BLaER1 treated with 17β-estradiol and CSF1 and Interleukin-3, amounts not matched to agents 10 nM and 100 nM (cell line): ENCODE data around the gene OR2A5.
A peak's percentile ranks its signal among the peaks of the same experiment; 100 is the strongest.

Experiments used
- H3K27ac ChIP-seq, 11 experiments: shearing (Covaris generic); formaldehyde crosslinking; 2 replicates each; pipeline ENCODE4 v1.8.1; 2022
- H3K27me3 ChIP-seq, 11 experiments: shearing (Covaris generic); formaldehyde crosslinking; 2 replicates each; pipeline ENCODE4 v1.8.1; 2022
- H3K36me3 ChIP-seq, 11 experiments: shearing (Covaris generic); formaldehyde crosslinking; 2 replicates each; pipeline ENCODE4 v1.8.1; 2022
- H3K4me1 ChIP-seq, 10 experiments: shearing (Covaris generic); formaldehyde crosslinking; 2 replicates each; pipeline ENCODE4 v1.8.1; 2022
- H3K4me2 ChIP-seq, 11 experiments: shearing (Covaris generic); formaldehyde crosslinking; 2 replicates each; pipeline ENCODE4 v1.8.1; 2022
- H3K4me3 ChIP-seq, 10 experiments: shearing (Covaris generic); formaldehyde crosslinking; 2 replicates each; pipeline ENCODE4 v1.8.1; 2022
- H3K9ac ChIP-seq, 11 experiments: shearing (Covaris generic); formaldehyde crosslinking; 2 replicates each; pipeline ENCODE4 v1.8.1; 2022
- H3K9me3 ChIP-seq, 11 experiments: shearing (Covaris generic); formaldehyde crosslinking; replicated peaks in 1 of 11; 2 replicates each; pipeline ENCODE4 v1.8.1; 2022
- H4K20me1 ChIP-seq, 11 experiments: shearing (Covaris generic); formaldehyde crosslinking; 2 replicates each; pipeline ENCODE4 v1.8.1; 2022
- Cebpa-rat ChIP-seq, 11 experiments: shearing (Covaris generic); IDR thresholded peaks; 2 replicates each; pipeline ENCODE4 v1.8.1; 2022

OR2A5 gene

DNA sequence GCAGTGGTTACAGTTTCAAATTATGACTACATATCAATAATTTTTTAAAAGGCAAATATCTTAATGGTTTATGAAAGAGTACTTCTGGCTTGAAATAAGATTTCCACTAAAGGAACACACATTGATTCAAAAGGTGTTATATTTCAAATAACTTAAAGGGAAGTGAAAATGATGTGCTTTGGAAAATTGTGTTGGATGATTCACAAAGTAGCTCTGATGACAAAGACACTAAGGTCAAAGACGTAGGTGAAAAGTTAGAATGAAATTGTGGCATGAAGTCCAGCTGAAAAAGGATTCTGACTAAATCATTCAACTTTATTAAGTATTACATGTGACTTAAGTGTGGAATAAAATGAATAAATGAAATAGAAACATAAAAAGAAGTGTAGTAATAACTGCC, 20.8 kb upstream of the OR2A5 start:
- no peaks in the 10 kb centered on the region for H4K20me1 ChIP-seq
- H3K27me3 ChIP-seq = no peaks in the 10 kb centered on the region
- peaks cover 0 to 9% (median 0%) of the 10 kb centered on the region in 10 experiments; a peak in 6 of 20 replicates for H3K4me1 ChIP-seq
- no peaks in the 10 kb centered on the region for H3K36me3 ChIP-seq
- no peak overlapping the region for H3K27ac ChIP-seq
- no peaks in the 10 kb centered on the region for H3K9me3 ChIP-seq
- H3K9ac ChIP-seq = no peak overlapping the region
- H3K4me2 ChIP-seq = no peak overlapping the region
- TF ChIP-seq Cebpa-rat (IDR thresholded peaks at IDR 0.05) = no peak
- H3K4me3 ChIP-seq = no peak overlapping the region

DNA sequence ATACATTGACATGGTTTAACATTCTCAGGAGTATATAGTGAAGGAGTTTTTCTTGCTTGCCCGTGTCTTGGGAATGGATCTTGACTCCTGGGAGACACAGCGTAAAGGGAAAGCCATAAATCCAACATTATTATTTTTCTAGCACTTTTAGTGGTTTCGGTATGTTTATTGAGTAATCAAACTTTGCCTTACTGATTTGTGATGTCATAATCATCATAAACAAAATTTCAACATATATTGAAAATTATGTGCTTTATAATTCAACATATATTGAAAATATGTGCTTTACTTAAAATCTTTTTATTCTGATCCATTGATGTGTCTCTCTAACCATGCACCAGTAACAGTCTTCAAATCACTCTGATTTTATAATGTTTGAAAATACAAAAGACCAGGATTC, 20.2 kb upstream of the OR2A5 start:
- Histone ChIP-seq H3K4me1 (peaks cover 0 to 9% (median 0%) of the 10 kb centered on the region in 10 experiments; a peak in 6 of 20 replicates), H3K9ac (no peak overlapping the region), H3K36me3 (no peaks in the 10 kb centered on the region), H4K20me1 (no peaks in the 10 kb centered on the region), H3K4me3 (no peak overlapping the region), H3K9me3 (no peaks in the 10 kb centered on the region), H3K27me3 (no peaks in the 10 kb centered on the region), H3K4me2 (no peak overlapping the region), H3K27ac (no peak overlapping the region)
- TF ChIP-seq Cebpa-rat (IDR thresholded peaks at IDR 0.05) = no peak

DNA sequence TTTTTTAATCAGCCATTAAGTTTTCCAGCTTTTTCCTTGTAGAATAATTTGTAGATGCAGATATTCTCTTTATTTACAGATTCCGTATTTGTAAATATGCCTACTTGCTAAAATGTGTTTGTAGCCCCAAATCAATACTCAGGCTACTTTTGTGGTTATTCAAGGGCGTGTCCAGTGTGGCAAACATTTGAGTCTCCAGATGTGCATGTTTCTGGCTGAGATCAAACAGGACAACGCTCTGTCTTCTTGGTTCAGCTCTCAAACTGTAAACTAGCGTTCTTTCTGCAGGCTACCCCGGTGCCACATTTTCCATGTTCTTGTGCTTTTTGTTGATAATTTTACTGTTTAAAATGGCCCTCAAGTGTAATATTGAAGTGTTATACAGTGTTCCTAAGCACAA, 16.2 kb upstream of the OR2A5 start:
- Histone ChIP-seq H3K4me3 (no peak overlapping the region), H4K20me1 (no peaks in the 10 kb centered on the region)

DNA sequence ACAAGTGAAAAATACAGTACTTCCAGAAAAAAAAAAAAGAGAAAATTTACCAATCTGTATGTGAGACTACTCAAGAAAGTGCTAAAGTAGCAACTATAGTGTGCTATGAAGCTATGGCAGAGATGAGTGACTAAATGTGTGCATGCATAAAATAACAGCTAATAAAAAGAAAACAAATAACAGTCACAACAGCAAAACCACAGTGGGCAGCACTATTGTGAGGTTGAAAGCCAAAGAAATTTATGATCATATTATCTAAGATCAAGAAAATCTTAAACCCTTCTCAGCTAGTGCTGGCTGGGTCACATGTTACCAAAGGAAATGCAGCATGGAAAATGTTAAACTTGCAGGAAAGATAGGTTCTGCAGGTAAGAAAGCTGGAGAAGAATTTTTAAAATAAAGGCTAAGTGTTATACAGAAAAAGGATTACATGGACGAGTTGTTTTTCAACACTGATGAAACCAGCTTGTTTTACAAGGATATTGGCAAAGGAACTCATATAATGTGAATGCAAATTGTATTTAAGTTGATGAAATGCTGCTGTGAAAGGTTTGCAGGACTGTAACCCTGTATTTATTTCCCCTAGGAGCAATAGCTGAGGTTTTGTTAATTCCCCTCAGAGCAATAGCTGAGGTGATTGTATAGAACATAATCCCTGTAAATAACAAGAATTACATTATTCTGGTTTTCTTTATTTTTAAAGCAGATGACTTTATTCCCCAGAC, 15.6 kb upstream of the OR2A5 start:
- Histone ChIP-seq H3K27ac (no peak overlapping the region), H3K9ac (no peak overlapping the region), H3K36me3 (no peaks in the 10 kb centered on the region), H3K9me3 (no peaks in the 10 kb centered on the region), H3K4me2 (no peak overlapping the region), H3K27me3 (no peaks in the 10 kb centered on the region), H3K4me3 (no peak overlapping the region), H4K20me1 (no peaks in the 10 kb centered on the region), H3K4me1 (peaks cover 0 to 16% (median 2%) of the 10 kb centered on the region in 10 experiments; a peak in 6 of 20 replicates)
- no peak for TF ChIP-seq Cebpa-rat (IDR thresholded peaks at IDR 0.05)

More for the DNA sequence above, 16.2 kb upstream of the OR2A5 start:
- Histone ChIP-seq H3K27me3 (no peaks in the 10 kb centered on the region), H3K4me2 (no peak overlapping the region), H3K4me1 (peaks cover 0 to 16% (median 2%) of the 10 kb centered on the region in 10 experiments; a peak in 6 of 20 replicates), H3K36me3 (no peaks in the 10 kb centered on the region), H3K27ac (no peak overlapping the region), H3K9me3 (no peaks in the 10 kb centered on the region), H3K9ac (no peak overlapping the region)
- TF ChIP-seq Cebpa-rat (IDR thresholded peaks at IDR 0.05) = no peak

DNA sequence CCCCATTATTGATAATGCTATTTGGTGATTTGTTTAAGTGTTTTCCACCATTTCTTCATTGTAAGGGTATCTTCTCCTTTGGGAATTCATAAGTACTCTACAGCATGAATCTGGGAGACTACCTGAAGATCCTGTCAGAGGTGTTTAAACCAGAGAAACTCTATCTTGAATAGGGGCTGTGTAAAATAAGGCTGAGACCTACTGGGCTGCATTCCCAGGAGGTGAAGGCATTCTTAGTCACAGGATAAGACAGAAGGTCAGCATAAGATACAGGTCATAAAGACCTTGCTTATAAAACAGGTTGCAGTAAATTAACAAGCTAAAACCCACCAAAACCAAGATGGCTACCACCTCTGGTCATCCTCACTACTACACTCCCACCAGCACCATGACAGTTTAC, 13.4 kb upstream of the OR2A5 start:
- no peak overlapping the region for H3K27ac ChIP-seq
- no peaks in the 10 kb centered on the region for H3K9me3 ChIP-seq
- no peak overlapping the region for H3K4me2 ChIP-seq
- H3K9ac ChIP-seq = no peak overlapping the region
- H3K36me3 ChIP-seq = no peaks in the 10 kb centered on the region
- no peaks in the 10 kb centered on the region for H4K20me1 ChIP-seq
- H3K4me1 ChIP-seq = peaks cover 0 to 16% (median 2%) of the 10 kb centered on the region in 10 experiments; a peak in 6 of 20 replicates
- H3K4me3 ChIP-seq = no peak overlapping the region
- no peak for TF ChIP-seq Cebpa-rat (IDR thresholded peaks at IDR 0.05)
- no peaks in the 10 kb centered on the region for H3K27me3 ChIP-seq

DNA sequence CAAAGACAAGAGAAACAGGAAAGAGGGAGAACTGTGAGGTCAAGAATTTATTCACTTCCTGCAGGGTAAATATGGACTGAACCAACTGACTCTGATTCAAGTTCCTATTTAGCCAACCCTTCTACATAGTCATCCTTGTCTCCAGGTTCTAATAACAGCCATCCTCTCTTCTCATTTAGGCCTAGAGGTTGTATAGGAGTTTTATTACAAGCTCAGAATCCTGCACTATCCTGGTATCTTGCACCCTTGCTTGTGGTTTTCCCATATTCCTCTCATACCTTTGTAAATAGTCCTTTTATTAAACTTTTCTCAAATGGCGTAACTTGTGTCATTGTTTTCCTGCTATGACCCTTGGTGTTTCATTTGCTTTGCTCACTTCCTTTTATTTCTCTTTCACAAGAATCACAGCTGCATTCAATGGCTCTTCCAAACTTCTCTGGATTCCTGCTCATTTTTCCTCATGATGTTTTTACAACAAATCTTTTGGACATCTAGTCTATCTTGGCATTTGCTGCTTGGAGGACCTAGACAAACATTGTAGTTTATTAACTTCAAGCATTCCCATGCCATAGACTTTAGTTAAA, 12.4 kb upstream of the OR2A5 start:
- Histone ChIP-seq H3K4me3 (no peak overlapping the region), H3K36me3 (no peaks in the 10 kb centered on the region), H3K4me2 (peak overlapping the region in 5 of 11 experiments; percentile 14 to 37 (median 26); a peak in 4 of 22 replicates), H3K9me3 (no peaks in the 10 kb centered on the region), H3K27ac (0 out of 22 replicates have a peak overlapping the region, but pooled peaks of 1 of the 11 experiments have one; percentile 5), H3K9ac (no peak overlapping the region), H3K4me1 (peaks cover 0 to 10% (median 2%) of the 10 kb centered on the region in 10 experiments; a peak in 3 of 20 replicates), H3K27me3 (no peaks in the 10 kb centered on the region), H4K20me1 (no peaks in the 10 kb centered on the region)
- TF ChIP-seq Cebpa-rat (IDR thresholded peaks at IDR 0.05) = no peak

DNA sequence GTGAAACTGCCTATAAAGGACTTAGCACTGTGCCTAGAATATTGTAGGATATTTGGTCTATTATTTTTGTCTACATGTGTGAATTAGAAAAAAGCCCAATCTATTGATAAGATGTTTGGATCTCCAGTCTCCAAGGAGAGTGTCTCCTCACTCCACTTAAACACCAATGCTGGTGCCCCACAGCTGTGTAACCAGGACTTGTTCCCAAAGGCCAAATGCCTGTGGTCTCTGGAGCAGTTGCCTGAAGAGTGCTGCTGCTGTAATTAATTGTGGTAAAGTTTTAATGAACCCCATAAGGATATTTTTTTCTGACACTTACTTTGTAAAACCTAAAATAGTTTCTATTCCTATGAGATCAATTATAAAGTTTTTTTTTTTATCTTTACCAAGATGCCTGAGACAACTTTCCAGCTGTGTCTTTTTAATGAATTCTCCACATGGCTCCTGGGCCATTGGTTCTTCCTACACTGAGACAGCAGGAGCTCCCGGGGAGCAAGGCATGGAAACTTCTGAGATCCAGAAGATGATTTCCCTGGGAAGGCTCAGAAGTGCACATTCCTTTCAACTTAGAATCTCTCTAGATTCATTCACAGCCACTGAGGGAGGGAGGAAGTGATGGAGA, 11.2 kb upstream of the OR2A5 start:
- Histone ChIP-seq H3K4me2 (no peak overlapping the region), H3K4me1 (peaks cover 0 to 10% (median 2%) of the 10 kb centered on the region in 10 experiments; a peak in 3 of 20 replicates), H3K27ac (no peak overlapping the region), H3K9ac (no peak overlapping the region), H3K4me3 (no peak overlapping the region), H3K9me3 (no peaks in the 10 kb centered on the region), H3K27me3 (no peaks in the 10 kb centered on the region), H4K20me1 (no peaks in the 10 kb centered on the region), H3K36me3 (no peaks in the 10 kb centered on the region)
- no peak for TF ChIP-seq Cebpa-rat (IDR thresholded peaks at IDR 0.05)

DNA sequence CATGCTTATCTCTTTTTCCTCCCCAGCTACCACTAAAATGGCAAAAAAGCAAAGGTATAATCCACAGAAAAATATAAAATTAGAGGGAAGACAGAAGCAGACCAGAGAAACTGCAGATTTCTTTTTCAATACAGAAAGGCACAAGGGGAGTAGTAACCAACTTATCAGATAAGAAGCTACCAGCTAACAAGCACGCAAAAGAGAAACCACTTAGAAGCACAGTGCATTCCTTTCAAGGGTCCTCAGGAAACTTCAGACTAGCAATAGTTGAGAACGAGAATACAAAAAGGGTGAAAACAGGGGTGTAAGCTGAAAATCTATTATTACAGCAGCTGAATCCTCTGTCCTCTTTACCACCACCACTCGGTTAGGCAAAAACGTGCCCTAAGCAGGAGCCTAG, 9.9 kb upstream of the OR2A5 start:
- no peaks in the 10 kb centered on the region for H4K20me1 ChIP-seq
- H3K27ac ChIP-seq = no peak overlapping the region
- H3K4me1 ChIP-seq = peaks cover 0 to 10% (median 2%) of the 10 kb centered on the region in 10 experiments; a peak in 3 of 20 replicates
- no peak for TF ChIP-seq Cebpa-rat (IDR thresholded peaks at IDR 0.05)
- no peak overlapping the region for H3K4me2 ChIP-seq
- H3K9me3 ChIP-seq = no peaks in the 10 kb centered on the region
- no peak overlapping the region for H3K9ac ChIP-seq
- H3K36me3 ChIP-seq = no peaks in the 10 kb centered on the region
- H3K27me3 ChIP-seq = no peaks in the 10 kb centered on the region
- H3K4me3 ChIP-seq = no peak overlapping the region

DNA sequence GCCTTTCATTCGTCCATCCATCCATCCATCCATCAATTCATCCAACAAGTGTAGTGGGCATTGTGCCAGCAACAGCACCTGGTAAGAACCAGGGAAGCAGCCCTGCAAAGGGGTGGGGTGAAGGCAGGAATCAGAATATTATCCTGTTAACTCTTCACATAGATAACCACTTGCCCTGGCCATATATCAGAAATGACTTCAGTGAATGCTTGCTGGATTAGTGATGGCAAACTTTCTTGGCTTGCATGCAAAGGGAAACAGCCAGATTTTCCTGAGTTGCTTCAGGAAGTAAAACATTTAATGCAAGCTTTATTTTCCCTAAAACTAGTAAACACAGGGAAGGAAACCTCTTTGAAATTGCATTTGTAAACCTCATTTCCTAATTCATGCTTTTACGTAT, 743 bp downstream of the OR2A5 start:
- Histone ChIP-seq H3K27me3 (no peaks in the 10 kb centered on the region), H3K36me3 (no peaks in the 10 kb centered on the region), H3K27ac (no peak overlapping the region), H3K4me1 (no peaks in the 10 kb centered on the region), H4K20me1 (no peaks in the 10 kb centered on the region), H3K9ac (no peak overlapping the region), H3K9me3 (no peaks in the 10 kb centered on the region), H3K4me2 (no peak overlapping the region), H3K4me3 (no peak overlapping the region)
- no peak for TF ChIP-seq Cebpa-rat (IDR thresholded peaks at IDR 0.05)
